ENCODE data around the gene PARP4.

GRCh38 chr13:24450530-24450929, 62.0 kb downstream of the PARP4 start:
- no peak for TF ChIP-seq CTCF (IDR thresholded peaks at IDR 0.05; ENCODE audit: insufficient read depth, low read length)
- no peak for TF ChIP-seq GABPA (IDR thresholded peaks at IDR 0.05; ENCODE audit: low read depth)
- no peak for TF ChIP-seq REST (IDR thresholded peaks at IDR 0.05; ENCODE audit: insufficient replicate concordance, low read depth)

All from HL-60 (cell line).